Measurements from ENCODE around the gene RERGL.
"Not testable (repeated sequence)": the region's sequence is repeated elsewhere in the genome, so short reads cannot be mapped to it uniquely, and the experiment has no call there.

Gene RERGL, protein sequence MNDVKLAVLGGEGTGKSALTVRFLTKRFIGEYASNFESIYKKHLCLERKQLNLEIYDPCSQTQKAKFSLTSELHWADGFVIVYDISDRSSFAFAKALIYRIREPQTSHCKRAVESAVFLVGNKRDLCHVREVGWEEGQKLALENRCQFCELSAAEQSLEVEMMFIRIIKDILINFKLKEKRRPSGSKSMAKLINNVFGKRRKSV
- 0 reads per million in 2 donors for total RNA-seq

DNA sequence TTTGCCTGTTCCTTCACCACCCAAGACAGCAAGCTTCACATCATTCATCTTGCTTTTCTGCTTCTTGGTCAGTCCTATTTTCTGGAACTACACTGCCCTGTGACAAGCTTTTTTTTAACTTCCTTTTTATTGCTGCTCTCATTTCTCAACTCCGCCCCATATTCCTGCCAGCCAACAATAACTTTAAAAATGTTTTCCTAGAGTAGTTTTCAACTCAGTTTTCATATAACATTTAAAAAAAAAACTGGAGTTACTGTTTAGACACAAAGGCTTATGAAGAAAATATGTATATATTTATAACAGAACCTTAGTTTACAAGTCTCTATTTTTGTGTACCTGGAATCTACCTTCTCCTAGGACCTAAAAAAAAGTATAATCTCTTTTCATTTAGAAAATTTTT is at the start of gene RERGL:
RERGL (minus strand) TSS at position 101 of the 400 bp plus-strand sequence; CDS start at position 48, 53 bp downstream.
- no peak for DNase-seq

DNA sequence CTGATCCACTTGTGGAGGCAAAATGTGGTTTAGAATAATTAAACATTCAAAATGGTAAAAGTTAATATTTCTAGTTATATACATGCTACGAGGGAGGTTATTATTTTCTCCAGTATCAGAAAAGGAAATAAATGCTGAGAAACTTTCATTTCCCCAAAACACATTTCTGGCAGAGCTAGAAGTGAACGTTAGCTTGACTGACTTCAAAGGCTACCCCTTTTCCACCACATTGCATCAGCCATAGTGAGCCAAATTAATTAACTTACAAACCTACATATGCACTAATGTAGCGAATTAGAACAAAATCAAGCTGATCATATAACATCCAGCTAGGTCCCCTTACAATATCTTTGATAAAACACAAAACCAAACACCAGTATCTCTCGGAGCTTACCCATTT is 49.3 kb upstream of the RERGL start:
- DNase-seq = no peak

DNA sequence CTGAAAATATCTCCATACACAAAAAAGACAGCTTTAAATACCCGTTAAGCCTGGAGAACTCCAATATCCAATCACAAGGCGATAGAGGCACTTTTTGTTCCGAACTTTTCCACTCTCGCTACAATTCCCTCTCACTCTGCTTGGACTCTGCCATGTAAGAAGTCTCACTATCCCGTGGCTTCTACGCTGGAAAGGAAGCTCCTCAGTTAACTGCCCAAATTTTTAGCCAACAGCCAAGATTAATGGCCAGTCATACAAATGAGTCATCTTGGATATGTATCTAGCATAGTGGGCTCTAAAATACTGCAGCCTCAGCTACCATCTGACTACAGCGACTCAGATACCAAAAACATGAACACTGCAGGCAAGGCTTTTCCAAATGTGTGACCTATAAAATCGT is 45.5 kb upstream of the RERGL start:
- no peak for DNase-seq

DNA sequence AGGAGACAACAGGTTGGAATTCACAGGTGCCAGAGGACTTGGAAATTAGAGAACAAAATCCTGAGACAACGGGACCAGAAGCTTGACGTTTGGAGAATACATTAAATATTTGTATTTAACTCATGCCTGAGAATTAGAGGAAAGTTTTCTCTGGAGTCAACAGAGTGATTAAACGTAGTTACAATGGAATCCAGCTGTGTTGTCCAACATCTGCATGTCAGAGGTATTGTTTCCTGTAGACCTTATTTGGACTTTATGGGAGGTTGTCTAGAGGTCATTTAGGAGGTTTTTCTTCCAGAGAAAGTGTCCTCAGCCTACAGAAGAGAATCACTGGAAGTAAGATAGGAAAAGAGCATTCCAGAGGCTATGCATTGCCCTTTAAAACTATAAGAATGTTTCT is 45.1 kb upstream of the RERGL start:
- no peak for DNase-seq

DNA sequence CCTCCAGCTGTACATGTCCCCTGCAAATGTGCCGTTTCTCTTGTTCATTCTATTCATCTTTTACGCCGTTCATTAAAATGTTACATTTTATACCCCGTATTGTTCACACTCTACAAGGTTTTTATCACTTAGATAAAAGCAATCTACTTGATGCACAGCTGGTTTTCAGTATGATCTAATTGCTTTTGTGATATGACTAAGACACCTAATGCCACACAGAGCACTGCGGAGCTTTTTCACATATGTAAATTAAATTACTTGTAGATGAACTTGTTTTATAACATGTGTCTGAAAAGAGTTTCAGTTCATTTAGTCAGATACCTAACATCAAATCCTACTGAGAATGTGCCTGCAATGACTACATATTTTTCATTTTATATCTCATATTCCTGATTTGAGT is 40.9 kb upstream of the RERGL start:
- peak in 1 of 5 experiments; percentile 12 for DNase-seq

DNA sequence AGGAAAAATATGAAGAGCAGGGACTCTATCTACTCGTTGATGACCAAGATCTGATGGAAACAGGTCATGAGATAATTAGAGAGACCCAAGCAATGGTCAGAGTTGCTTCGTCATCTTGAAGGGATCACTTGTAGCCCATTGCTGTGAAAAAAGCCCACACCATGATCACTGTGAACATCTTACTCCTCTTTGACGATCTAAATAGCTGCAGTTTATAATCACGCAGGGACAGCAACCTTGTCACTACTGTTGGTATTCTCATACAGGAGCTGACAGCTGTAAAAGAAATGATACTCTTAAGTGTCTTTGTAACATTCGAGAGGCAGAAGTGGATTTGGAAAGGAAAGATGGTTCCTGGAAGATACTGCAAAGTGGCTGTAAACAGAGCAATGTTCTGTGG is 33.7 kb upstream of the RERGL start:
- no peak for DNase-seq

DNA sequence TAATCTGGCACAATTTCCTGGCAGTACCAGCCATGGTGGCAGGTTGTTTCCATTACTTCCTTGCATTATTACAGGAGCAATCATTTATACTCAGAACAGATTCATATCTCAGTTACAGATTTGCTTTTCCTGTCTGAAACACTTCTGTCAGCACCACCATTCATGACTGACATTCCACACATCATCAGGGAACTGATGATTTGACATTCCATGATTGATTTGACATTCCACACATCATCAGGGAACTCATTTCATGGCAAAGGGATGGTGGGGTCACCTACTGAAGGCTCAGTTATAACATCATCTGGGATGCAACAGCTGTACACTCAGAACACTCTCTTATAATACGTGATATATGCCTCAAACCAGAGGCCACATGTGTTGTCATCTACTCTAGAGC is 30.9 kb upstream of the RERGL start:
- DNase-seq = no peak

DNA sequence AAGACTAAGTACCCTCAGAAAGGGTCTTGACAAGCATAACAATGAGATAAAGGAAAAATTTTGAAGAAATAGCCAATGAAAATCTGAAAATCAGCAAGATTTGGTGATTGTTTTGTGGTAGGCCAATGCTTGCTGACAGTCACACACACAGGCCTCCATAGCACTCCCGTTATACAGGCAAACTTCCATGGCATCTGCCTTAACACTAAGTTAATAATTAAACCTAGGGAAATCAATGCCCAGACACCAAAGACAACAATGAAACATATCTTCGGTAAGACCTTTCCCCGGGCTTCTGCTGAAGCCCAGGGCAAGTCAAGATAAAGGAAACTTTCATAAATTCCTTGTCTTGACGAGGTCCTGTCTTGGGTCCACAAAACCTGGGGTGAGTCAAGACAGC is 18.6 kb upstream of the RERGL start:
- DNase-seq = no peak

DNA sequence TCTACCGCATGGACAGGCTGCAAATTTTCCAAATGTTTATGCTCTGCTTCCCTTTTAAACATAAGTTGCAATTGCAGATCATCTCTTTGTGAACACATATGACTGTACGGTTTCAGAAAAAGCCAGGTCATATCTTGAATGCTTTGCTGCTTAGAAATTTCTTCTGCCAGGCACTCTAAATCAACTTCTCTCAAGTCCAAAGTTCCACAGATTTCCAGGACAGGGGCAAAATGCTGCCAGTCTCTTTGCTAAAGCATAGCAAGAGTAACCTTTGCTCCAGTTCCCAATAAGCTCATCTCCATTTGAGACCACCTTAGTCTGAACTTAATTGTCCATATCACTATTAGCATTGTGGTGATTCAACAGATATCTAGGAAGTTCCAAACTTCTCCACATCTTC is 13.6 kb upstream of the RERGL start:
- no peak for DNase-seq

DNA sequence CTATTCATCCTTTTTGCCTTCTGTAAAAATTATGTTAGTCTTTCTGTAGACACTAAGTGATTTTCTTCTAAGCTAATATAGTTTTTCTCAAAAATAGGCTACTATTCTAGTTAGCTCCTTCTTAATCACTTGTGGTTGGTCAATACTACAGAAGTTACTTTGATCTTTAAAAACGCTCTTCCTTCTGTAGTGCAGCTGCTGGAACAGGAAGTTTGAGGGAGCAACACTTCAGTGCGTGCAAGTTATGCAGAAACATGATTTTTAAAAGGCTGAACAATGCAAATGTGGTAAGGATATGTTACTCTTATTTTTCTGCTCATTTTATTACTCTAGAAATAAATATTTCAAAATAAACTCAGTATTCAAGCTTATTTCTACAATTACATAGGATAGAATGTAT is 11.1 kb upstream of the RERGL start:
- no peak for DNase-seq

DNA sequence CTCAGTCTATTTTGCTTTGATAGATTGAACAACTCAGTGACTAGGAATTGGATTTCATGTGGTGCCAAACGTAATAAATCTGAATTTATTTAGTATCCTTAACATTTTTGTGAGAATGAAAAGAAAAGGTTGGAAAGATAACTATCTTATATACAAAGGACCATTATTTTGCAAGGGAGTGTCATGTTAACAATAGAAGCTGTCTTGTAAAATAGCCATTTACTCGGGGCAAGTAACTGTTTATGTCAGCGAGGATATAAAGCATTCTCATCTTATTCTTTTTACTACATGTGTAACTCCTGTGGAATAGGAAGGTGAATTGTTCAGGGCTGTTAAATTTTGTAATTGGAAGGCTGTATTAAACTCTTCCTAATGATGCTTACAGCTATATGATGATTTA is 5.9 kb downstream of the RERGL start:
- no peak for DNase-seq

DNA sequence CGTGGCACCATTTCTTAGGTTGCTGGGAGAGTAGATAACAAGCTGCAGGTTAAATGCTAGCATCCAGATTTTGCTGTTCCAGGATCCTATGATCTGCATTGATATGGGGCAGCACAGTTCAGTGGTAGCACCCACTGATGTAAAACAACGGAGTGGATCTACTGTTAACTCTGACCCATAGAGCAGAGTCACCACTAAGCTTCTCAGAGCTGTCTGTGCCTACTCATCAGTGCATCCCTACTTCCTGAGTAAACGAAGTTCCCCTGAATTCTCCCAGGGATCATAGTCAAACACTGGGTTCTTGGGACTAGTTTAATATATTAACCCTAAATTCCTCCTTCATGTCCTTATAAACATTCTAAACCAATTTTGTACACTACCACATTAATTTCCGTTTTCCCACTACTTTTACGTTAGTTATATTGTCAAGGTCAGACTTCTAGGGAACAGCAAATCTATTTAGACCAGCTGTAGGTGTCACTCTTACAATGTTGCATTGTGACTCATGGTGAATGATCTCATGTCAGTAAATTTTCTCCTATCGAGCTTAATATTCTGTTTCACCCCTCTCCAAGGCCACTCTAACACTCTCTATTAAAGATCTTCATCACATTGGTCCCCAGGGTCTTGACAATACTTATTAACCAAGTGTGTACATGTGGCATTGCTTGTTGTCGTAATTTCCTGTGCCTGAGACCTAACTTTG is 10.3 kb downstream of the RERGL start:
- no peak for DNase-seq

DNA sequence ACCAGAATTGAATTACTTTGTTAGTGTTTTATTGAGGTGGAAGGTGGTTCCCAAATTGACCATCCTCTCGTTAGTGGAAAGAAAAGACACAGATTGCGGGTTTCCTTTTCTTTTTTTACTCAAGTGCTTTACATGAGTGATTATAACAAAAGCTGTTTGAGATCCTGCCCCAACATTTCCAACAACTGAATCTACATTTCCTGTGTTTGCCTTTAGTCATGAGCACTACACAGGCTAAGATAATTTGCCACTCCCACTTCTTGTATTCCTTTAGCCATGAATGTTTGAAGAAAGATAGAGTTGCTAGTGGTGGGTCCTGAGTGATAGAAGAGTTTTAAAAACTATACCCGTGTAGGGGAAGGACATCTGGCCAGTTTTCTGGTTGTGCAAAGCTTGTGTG is 16.0 kb downstream of the RERGL start:
- no peak for DNase-seq

DNA sequence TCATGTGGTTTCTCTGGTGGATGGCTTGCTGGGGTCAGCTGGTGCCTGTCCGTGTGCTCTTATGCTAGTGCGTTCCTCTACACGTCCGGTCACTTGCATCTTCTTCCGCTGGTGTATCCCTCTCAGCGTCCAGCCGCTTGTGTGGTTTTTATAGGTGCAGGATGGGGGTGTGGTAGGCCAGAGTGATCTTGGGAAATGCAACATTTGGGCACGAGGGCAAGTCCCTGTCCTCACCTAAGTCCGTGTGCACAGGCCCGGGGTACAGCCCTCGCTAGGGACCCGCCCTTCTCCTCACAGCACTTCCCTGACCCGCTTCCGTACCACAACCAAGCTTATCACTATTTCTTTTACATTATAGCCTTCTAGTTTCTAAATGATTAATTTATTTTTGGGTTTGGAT is 17.3 kb downstream of the RERGL start:
- DNase-seq = no peak

DNA sequence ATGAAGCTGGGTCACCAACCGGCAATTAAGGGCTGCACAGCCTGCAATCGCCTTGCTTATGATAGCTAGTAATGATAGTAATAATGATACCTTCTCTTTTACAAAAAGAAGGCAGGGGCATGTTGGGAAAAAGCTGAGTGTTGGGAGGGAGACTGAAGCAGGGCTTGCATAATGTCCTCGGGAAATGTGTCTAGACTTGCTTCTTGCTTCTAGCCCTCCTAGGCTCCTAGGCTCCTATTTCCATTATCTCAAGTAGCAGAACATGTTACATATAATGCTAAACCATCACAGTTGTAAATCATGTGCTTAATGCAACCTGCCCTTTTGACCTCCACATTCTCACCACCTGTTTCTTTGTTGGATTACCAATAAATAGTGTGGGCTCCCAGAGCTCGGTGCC is 18.7 kb downstream of the RERGL start:
- no peak for DNase-seq

DNA sequence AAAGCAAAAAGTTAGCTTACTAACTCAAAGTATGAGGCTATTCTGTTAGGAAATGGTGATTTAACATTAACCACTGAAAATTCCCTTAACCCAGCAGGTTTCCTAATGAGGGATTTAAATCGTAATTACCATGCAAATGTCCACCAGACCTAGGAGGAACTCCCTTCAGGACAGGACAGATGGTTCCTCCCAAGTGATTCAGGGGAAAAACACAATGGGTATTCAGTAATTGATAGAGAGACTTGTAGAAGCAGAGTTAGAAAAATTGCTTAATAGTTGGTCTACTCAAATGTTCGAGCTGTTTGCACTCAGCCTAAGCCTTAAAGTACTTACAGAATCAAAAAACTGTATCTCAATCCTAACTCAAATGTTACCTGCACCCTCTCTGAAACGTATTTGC is 21.6 kb downstream of the RERGL start:
- no peak for DNase-seq

DNA sequence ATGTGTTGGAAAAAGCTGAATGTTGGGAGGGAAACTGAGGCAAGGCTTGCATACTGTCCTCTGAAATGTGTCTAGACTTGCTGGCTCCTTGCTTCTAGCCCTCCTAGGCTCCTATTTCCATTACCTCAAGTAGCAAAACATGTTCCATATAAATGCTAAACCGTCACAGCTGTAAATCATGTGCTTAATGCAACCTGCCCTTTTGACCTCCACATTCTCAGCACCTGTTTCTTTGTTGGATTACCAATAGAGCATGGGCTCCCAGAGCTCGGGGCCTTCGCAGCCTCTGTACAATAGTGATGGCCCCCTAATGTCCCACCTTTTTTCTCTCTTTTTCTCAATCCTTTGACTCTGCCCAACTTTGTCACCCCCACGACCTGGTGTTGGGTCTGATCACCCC is 23.3 kb downstream of the RERGL start:
- no peak for DNase-seq

DNA sequence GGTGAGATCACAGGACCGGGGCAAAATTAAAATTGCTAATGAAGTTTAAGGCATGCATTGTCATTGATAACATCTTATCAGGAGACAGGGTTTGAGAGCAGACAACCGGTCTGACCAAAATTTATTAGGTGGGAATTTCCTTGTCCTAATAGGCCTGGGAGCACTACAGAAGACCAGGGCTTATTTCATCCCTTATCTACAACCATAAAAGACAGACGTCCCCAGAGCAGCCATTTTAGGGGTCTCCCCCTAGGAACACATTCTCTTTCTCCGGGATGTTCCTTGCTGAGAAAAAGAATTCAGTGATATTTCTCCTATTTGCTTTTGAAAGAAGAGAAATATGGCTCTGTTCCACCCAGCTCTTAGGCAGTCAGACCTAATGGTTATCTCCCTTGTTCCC is 27.1 kb downstream of the RERGL start:
- not testable (repeated sequence) for DNase-seq

DNA sequence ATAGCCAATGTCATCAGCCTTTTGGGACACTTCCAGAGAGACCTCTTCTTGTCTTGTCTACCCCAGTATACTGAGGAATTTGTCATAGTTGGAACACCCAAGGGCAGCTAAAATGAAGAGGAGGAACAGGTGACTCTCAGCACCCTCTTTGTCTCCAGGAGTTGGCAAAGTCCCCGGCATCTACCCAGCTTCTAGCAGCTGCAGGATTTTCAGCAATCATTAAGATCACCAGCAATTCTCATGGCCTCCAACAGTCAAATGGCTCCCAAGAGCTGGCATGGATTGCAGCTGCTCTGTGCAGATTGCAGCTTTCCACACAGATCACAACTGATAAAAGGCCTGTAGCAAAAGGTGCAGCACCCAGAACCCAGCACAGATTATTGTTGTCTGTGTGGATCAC is 32.9 kb downstream of the RERGL start:
- no peak for DNase-seq

DNA sequence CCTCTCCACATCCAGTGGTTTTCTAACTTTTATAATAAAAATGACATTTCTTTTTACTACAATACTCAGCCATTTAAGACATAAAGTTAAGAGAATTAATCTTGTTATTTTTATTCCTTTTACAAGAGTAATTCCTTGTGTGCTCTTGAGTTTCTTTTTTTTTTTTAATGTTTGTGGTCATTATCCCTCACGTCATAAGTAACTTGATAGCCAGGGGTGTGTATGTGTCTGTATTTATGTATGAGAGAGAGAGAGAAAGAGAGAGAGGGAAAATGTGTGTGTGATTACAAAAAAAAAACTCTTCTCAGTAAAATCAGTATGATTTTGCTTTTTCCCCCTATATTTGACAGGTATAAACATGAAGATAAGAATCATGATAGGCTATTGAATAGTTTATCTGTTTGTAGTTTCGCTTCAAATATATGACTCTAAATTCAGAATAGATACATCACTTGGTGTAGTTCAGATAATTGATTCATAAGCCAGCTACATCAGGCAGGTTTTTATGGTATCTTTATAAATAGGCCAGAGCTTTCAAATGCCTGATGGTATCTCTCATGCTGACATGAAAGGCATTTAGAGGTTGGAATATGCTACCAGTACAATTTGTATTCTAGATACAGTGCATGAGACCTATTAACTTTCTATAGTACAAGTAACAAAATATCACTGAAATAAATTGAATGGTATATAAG is 34.9 kb downstream of the RERGL start:
- DNase-seq = no peak

DNA sequence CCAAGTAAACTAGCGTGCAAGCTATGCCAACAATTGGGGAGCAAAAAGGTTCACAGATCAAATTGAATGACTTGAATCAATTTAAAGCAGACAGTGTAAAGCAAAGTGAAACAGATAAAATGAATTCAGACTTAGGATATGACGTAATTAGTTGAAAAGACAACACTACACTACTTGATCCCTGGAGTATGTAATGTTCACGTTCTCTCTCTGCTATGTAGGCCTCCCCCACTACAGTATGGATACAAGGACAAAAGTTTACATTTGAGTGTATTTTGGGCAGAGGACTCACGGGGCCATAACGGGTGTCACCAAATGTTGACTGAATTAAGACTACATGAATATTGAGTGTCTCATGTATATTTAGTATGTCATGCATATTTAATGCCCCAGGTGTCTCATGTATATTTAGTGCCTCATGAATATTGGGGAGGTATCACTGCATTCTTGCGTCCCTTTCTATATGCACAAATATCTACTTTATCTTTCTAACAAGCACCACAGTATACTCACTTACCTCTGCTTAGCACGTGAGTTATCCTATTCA is 44.5 kb downstream of the RERGL start:
- no peak for DNase-seq

DNA sequence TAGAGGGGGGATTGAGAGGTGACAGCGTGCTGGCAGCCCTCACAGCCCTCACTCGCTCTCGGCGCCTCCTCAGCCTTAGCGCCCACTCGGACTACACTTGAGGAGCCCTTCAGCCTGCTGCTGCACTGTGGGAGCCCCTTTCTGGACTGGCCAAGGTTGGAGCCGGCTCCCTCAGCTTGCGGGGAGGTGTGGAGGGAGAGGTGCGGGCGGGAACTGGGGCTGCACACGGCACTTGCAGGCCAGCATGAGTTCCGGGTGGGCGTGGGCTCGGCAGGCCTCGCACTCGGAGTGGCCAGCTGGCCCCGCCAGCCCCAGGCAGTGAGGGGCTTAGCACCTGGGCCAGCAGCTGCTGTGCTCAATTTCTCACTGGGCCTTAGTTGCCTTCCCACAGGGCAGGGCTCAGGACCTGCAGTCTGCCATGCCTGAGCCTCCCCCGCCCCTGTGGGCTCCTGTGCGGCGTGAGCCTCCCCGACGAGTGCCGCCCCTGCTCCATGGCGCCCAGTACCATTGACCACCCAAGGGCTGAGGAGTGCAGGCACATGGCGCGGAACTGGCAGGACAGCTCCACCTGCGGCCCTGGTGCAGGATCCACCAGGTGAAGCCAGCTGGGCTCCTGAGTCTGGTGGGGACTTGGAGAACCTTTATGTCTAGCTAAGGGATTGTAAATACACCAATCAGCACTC is 49.8 kb downstream of the RERGL start:
- not testable (repeated sequence) for DNase-seq

All from T-helper 2 cell (primary cell).